Naive thymus-derived CD8-positive, alpha-beta T cell (primary cell): ENCODE results near the gene GSDMA. TPM values are rescaled to one million over a fixed set of nuclear protein-coding genes. Genes with fewer than 3 reads are reported as not detected.
"Not testable (repeated sequence)": the region's sequence is repeated elsewhere in the genome, so short reads cannot be mapped to it uniquely, and the experiment has no call there.

Experiments
- ATAC-seq, 2 donors: fragments of 150-1000 bp; cut with Tn5 transposase in 1 of 2; sonication (Bioruptor Pico), chemical (Tn5 transposase) in 1 of 2; 1 replicate in 1 of 2; 2 replicates in 1 of 2; pipeline ENCODE4 v1.10.0; 2021; ENCODE audit warnings: mild to moderate bottlenecking in 2 of 2, moderate library complexity in 2 of 2
- POLR2A ChIA-PET: fragments of 350-600 bp; sonication (Branson Sonifier 250); formaldehyde crosslinking; loops from one replicate; lab custom pipeline; 2021; ENCODE audit warnings: antibody characterized with exemption; lab: Charles Lee
- DNase-seq, 10 donors: peaks; one replicate each; pipeline versions ENCODE4 v3.0.0 to v3.0.0-alpha.2; 2020 to 2022
- H3K27ac Mint-ChIP-seq, 10 donors: one replicate each; pipeline ENCODE4 v1.8.0; 2020 to 2022; ENCODE audit warnings: mild to moderate bottlenecking in 10 of 10, mixed read lengths in 10 of 10, moderate library complexity in 4 of 10, inconsistent platforms in 1 of 10
- H3K27me3 Mint-ChIP-seq, 5 donors: one replicate each; pipeline ENCODE4 v1.8.0; 2021 to 2022; ENCODE audit warnings: mixed read lengths in 5 of 5
- H3K36me3 Mint-ChIP-seq, 3 donors: one replicate each; pipeline ENCODE4 v1.8.0; 2020 to 2022; ENCODE audit warnings: mixed read lengths in 3 of 3, mild to moderate bottlenecking in 2 of 3, inconsistent platforms in 1 of 3
- H3K4me1 Mint-ChIP-seq, 4 donors: one replicate each; pipeline ENCODE4 v1.8.0; 2021 to 2022; ENCODE audit warnings: mixed read lengths in 4 of 4
- H3K4me3 Mint-ChIP-seq, 10 donors: one replicate each; pipeline ENCODE4 v1.8.0; 2020 to 2022; ENCODE audit warnings: mild to moderate bottlenecking in 10 of 10, mixed read lengths in 10 of 10, moderate library complexity in 6 of 10, inconsistent platforms in 1 of 10
- H3K9me3 Mint-ChIP-seq, 9 donors: one replicate each; pipeline ENCODE4 v1.8.0; 2020 to 2022; ENCODE audit warnings: mixed read lengths in 9 of 9, mild to moderate bottlenecking in 3 of 9, inconsistent platforms in 1 of 9, moderate library complexity in 1 of 9
- polyA plus RNA-seq, 3 donors: library from polyadenylated mRNA; unstranded; fragments of 300-500 nt; fragmentation: Illumina TruSeq; gene quantifications; one replicate each; pipeline ENCODE4 v1.2.3, GENCODE V29; 2021
- total RNA-seq, 8 experiments: library from RNA in 2 of 8; stranded (reverse) in 2 of 8; gene quantifications; one replicate each; pipeline ENCODE4 v1.2.3 and lab custom pipeline; 2021 to 2026

GSDMA gene
- total and polyA plus RNA-seq, 5 experiments from 2014 or later, result 0.16 to 0.65 (median 0.50) TPM; not detected in 2

- no peak overlapping the region for H3K4me3 Mint-ChIP-seq
- H3K4me1 Mint-ChIP-seq, result peaks cover 1 to 7% (median 3%) of the 10 kb centered on the region in 4 donors
- no peak overlapping the region for H3K27ac Mint-ChIP-seq
- no peaks in the 10 kb centered on the region for H3K27me3 Mint-ChIP-seq
- ATAC-seq (no peak), DNase-seq (no peak)
- POLR2A ChIA-PET, result no interaction called here
- H3K36me3 Mint-ChIP-seq, result no peaks in the 10 kb centered on the region
- no peaks in the 10 kb centered on the region for H3K9me3 Mint-ChIP-seq
Observed at GRCh38 chr17:39934324-39934723, 28.5 kb upstream of the GSDMA start.

- Mint-ChIP-seq H3K27ac (peak overlapping the region in 2 of 10 donors; percentile 29 to 47), H3K4me1 (peaks cover 5 to 17% (median 12%) of the 10 kb centered on the region in 4 donors), H3K4me3 (no peak overlapping the region), H3K27me3 (no peaks in the 10 kb centered on the region), H3K9me3 (no peaks in the 10 kb centered on the region), H3K36me3 (no peaks in the 10 kb centered on the region)
- no peak for DNase-seq
- POLR2A ChIA-PET, result no interaction called here
- no peak for ATAC-seq
Observed at GRCh38 chr17:39935909-39936308, 26.9 kb upstream of the GSDMA start.

GRCh38 chr17:39937447-39937846 is 25.4 kb upstream of the GSDMA start:
- Mint-ChIP-seq H3K27me3 (no peaks in the 10 kb centered on the region), H3K4me1 (peaks cover 9 to 17% (median 12%) of the 10 kb centered on the region in 4 donors), H3K9me3 (no peaks in the 10 kb centered on the region), H3K36me3 (no peaks in the 10 kb centered on the region), H3K27ac (no peak overlapping the region), H3K4me3 (no peak overlapping the region)
- POLR2A ChIA-PET, result interaction anchor here (0.8 kb wide), 1 partner anchor 9 kb away, joined by 3 read pairs; no protein-coding TSS in a partner anchor
- DNase-seq (no peak), ATAC-seq (no peak)

- Mint-ChIP-seq H3K27me3 (no peaks in the 10 kb centered on the region), H3K9me3 (no peaks in the 10 kb centered on the region), H3K4me3 (no peak overlapping the region), H3K36me3 (no peaks in the 10 kb centered on the region), H3K27ac (no peak overlapping the region), H3K4me1 (peaks cover 7 to 17% (median 12%) of the 10 kb centered on the region in 4 donors)
- no peak for ATAC-seq
- POLR2A ChIA-PET, result interaction anchor here (2.0 kb wide), 1 partner anchor 12 kb away, joined by 9 read pairs; the partner anchor contains the start of gene ORMDL3
- no peak for DNase-seq
Observed at GRCh38 chr17:39938140-39938869, 24.5 kb upstream of the GSDMA start.

GRCh38 chr17:39939106-39939505 is 23.7 kb upstream of the GSDMA start:
- Mint-ChIP-seq H3K27me3 (no peaks in the 10 kb centered on the region), H3K4me3 (no peak overlapping the region), H3K9me3 (no peaks in the 10 kb centered on the region), H3K27ac (peak overlapping the region in 4 of 10 donors; percentile 11 to 95 (median 35)), H3K36me3 (no peaks in the 10 kb centered on the region), H3K4me1 (peaks cover 7 to 17% (median 12%) of the 10 kb centered on the region in 4 donors)
- POLR2A ChIA-PET, result interaction anchor here (1.3 to 2.0 kb wide), 2 partner anchors 13 to 21 kb away, joined by 4 to 9 read pairs; partner anchors contain the start of genes GSDMB and ORMDL3
- DNase-seq (no peak), ATAC-seq (no peak)

GRCh38 chr17:39939588-39940419 is 23.0 kb upstream of the GSDMA start:
- ATAC-seq, result peak; percentile 97 to 98

GRCh38 chr17:39943702-39944392 is 19.0 kb upstream of the GSDMA start:
- Mint-ChIP-seq H3K9me3 (no peaks in the 10 kb centered on the region), H3K4me3 (no peak overlapping the region), H3K27ac (no peak overlapping the region), H3K27me3 (no peaks in the 10 kb centered on the region), H3K4me1 (peaks cover 13 to 34% (median 30%) of the 10 kb centered on the region in 4 donors), H3K36me3 (no peaks in the 10 kb centered on the region)
- no peak for DNase-seq
- POLR2A ChIA-PET, result interaction anchor here (1.0 kb wide), 1 partner anchor 18 kb away, joined by 3 read pairs; no protein-coding TSS in a partner anchor
- ATAC-seq, result no peak

More at GRCh38 chr17:39939588-39940419, 23.0 kb upstream of the GSDMA start:
- Mint-ChIP-seq H3K4me3 (peak overlapping the region in 3 of 10 donors; percentile 0 to 19 (median 9)), H3K27ac (peak overlapping the region; percentile 12 to 96 (median 64)), H3K4me1 (peaks cover 7 to 17% (median 12%) of the 10 kb centered on the region in 4 donors), H3K9me3 (no peaks in the 10 kb centered on the region), H3K27me3 (no peaks in the 10 kb centered on the region), H3K36me3 (no peaks in the 10 kb centered on the region)
- POLR2A ChIA-PET, result interaction anchor here (1.3 to 2.0 kb wide), 2 partner anchors 13 to 22 kb away, joined by 4 to 9 read pairs; partner anchors contain the start of genes GSDMB and ORMDL3
- peak in 6 of 10 donors; percentile 47 to 84 (median 54) for DNase-seq

- Mint-ChIP-seq H3K36me3 (no peaks in the 10 kb centered on the region), H3K27me3 (no peaks in the 10 kb centered on the region), H3K27ac (no peak overlapping the region), H3K9me3 (no peaks in the 10 kb centered on the region), H3K4me3 (no peak overlapping the region), H3K4me1 (peaks cover 13 to 33% (median 31%) of the 10 kb centered on the region in 4 donors)
- POLR2A ChIA-PET, result interaction anchor here (1.0 kb wide), 1 partner anchor 18 kb away, joined by 3 read pairs; no protein-coding TSS in a partner anchor
- no peak for ATAC-seq
- DNase-seq, result no peak
Observed at GRCh38 chr17:39944393-39944711, 18.5 kb upstream of the GSDMA start.

GRCh38 chr17:39946551-39947330 is 16.1 kb upstream of the GSDMA start:
- no peaks in the 10 kb centered on the region for H3K36me3 Mint-ChIP-seq
- POLR2A ChIA-PET, result interaction anchor here (0.8 kb wide), 1 partner anchor 10 kb away, joined by 3 read pairs; no protein-coding TSS in a partner anchor
- peaks cover 12 to 31% (median 26%) of the 10 kb centered on the region in 4 donors for H3K4me1 Mint-ChIP-seq
- H3K9me3 Mint-ChIP-seq, result no peaks in the 10 kb centered on the region
- ATAC-seq, result no peak
- peak overlapping the region in 4 of 10 donors; percentile 28 to 91 (median 72) for H3K27ac Mint-ChIP-seq
- DNase-seq, result no peak
- H3K27me3 Mint-ChIP-seq, result no peaks in the 10 kb centered on the region
- no peak overlapping the region for H3K4me3 Mint-ChIP-seq

- POLR2A ChIA-PET, result interaction anchor here (7.1 kb wide), 1 partner anchor 22 kb away, joined by 46 read pairs; the partner anchor contains the start of genes LRRC3C and ORMDL3
- not testable (repeated sequence) for H3K36me3 Mint-ChIP-seq, H3K9me3 Mint-ChIP-seq, H3K27me3 Mint-ChIP-seq, ATAC-seq, DNase-seq
- H3K4me3 Mint-ChIP-seq, result peak overlapping the region in 5 of 10 donors; percentile 2 to 66 (median 18)
- peaks cover 14 to 37% (median 35%) of the 10 kb centered on the region in 4 donors for H3K4me1 Mint-ChIP-seq
- H3K27ac Mint-ChIP-seq, result peak overlapping the region; percentile 0 to 89 (median 59)
Observed at GRCh38 chr17:39948489-39948828, 14.3 kb upstream of the GSDMA start.

- POLR2A ChIA-PET, result interaction anchor here (7.1 kb wide), 1 partner anchor 22 kb away, joined by 46 read pairs; the partner anchor contains the start of genes LRRC3C and ORMDL3
- peaks cover 14 to 41% (median 39%) of the 10 kb centered on the region in 4 donors for H3K4me1 Mint-ChIP-seq
- no peaks in the 10 kb centered on the region for H3K9me3 Mint-ChIP-seq
Observed at GRCh38 chr17:39949028-39949427, 13.8 kb upstream of the GSDMA start.

More at GRCh38 chr17:39949028-39949427, 13.8 kb upstream of the GSDMA start:
- Mint-ChIP-seq H3K4me3 (no peak overlapping the region), H3K27me3 (no peaks in the 10 kb centered on the region), H3K27ac (peak overlapping the region in 8 of 10 donors; percentile 19 to 89 (median 60)), H3K36me3 (no peaks in the 10 kb centered on the region)
- ATAC-seq (no peak), DNase-seq (no peak)
